ENCODE results near the gene TREM2.
"Not testable (repeated sequence)": the region's sequence is repeated elsewhere in the genome, so short reads cannot be mapped to it uniquely, and the experiment has no call there.

Gene TREM2

DNA sequence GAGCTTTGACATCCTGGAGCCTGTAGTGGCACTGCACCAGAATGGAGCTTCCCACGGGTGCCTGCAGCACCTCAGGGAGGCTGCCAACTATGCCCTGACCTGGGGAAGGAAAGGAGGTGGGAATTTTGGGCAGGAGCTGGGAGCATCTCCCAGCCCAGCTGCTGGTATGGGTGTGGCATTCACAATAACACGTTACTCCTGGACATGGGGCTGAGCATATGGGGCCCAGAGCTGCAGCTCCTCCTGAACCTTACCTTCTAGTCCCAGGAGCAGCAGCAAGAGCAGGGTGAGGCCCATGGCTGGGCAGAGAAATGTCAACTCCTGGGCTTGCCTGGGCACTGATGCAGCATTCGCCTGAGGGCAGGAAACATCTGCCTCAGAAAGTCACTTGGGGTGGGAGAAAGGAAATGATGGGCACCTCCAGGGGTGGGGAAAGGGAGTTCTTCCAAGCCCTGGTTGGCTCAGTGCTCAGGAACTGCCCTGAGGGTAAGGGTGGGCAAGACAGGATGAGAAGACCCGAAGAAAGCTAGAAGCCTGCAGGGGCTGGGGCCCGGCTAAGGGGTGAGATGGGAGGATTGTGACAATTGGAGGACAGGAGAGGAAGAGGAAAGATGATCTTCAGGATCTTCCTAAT, 8.8 kb downstream of the TREM2 start, which contains the start of gene TREML1:
TSS of gene TREML1 (minus strand) at position 356 of the 634 bp plus-strand sequence. CDS start at position 297, 59 bp downstream.
- no peak for DNase-seq

DNA sequence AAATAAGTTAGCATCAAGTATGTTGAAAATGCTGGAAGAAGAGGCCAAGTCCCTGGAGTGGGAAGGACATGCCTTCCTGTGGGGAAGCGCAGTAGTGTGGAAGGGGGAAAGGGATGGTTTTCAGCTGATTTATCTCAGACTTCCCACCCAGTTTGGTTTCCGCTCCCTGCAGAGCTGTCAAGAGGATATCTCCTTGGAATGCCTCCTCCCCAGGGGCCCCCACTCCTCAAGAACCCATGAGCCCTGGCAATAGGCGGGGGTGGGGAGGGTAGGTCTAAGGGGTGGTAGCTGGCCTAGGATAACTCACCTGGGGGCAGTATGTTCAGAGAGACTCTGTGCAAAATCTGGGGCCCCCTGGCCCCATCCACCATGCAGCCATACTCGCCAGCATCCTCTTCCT, 9.5 kb downstream of the TREM2 start:
- DNase-seq: no peak

DNA sequence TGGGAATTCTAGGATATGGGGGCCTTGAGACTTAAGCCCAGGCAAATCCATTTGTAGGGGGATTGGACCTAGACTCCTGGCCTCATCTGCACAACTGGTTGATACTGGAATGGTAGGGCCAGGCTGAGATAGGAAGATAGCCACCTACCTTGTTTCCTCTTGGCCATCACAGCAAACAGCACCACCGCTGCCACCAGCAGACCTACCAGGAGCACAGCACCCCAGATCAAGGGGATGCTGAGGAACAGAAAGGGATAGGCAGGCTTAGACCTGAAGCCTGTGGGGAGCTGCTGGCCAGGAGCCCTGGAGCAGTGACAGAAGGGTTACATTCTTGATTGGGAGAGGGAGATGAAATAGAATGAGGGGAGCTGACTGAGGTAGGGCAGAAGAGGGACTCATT, 12.2 kb downstream of the TREM2 start:
- no peak for DNase-seq

- no peak for DNase-seq
Observed at GRCh38 chr6:41147917-41148316, 15.0 kb downstream of the TREM2 start.

- DNase-seq: no peak
Observed at GRCh38 chr6:41136911-41137310, 26.0 kb downstream of the TREM2 start.

GRCh38 chr6:41135062-41135832, 27.7 kb downstream of the TREM2 start:
- no peak for DNase-seq

- no peak for DNase-seq
Observed at GRCh38 chr6:41132254-41132653, 30.7 kb downstream of the TREM2 start.

DNA sequence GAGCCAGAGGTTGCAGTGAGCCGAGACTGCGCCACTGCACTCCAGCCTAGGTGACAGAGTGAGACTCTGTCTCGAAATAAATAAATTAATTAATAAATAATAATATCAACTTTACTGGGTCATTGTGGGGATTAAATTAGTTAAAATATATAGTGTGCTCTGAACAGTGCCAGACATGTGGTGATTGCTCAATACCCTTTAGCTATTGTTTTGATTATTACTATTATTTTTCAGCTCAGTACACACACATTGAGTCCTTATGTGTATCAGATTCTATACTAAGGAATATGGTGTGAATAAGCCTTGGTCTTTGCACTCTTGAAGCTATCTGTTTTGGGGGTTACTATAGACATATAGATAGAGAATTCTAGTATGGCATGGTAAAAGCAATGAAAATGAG, 37.6 kb downstream of the TREM2 start:
- no peak for DNase-seq

DNA sequence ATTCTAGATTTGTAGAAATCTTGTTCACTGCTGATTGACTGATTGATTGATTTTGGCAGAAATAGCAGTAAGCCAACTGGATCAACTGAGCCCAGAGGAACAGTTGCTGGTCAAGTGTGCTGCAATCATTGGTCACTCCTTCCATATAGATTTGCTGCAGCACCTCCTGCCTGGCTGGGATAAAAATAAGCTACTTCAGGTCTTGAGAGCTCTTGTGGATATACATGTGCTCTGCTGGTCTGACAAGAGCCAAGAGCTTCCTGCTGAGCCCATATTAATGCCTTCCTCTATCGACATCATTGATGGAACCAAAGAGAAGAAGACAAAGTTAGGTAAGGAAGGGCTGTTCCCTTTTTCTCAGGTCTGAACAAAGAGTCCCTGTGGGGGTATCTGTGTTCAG, 40.0 kb downstream of the TREM2 start:
- DNase-seq: no peak

GRCh38 chr6:41122373-41122772, 40.5 kb downstream of the TREM2 start:
- DNase-seq: no peak

GRCh38 chr6:41120058-41120457, 42.9 kb downstream of the TREM2 start:
- no peak for DNase-seq

- DNase-seq: no peak
Observed at GRCh38 chr6:41119508-41119907, 43.4 kb downstream of the TREM2 start.

DNA sequence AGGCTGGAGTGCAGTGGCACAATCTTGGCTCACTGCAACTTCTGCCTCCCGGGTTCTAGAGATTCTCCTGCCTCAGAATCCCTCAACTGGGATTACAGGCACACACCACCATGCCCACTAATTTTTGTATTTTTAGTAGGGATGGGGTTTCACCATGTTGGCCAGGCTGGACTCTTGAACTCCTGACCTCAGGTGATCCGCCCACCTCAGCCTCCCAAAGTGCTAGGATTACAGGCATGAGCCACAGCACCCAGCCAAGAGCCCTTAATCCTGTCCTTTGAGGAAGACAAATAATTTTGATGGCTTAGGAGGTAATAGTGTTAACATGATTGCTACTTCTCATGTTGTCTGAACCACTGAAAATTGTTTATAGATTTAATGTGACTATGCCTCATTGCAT, 47.9 kb downstream of the TREM2 start:
- not testable (repeated sequence) for DNase-seq

DNA sequence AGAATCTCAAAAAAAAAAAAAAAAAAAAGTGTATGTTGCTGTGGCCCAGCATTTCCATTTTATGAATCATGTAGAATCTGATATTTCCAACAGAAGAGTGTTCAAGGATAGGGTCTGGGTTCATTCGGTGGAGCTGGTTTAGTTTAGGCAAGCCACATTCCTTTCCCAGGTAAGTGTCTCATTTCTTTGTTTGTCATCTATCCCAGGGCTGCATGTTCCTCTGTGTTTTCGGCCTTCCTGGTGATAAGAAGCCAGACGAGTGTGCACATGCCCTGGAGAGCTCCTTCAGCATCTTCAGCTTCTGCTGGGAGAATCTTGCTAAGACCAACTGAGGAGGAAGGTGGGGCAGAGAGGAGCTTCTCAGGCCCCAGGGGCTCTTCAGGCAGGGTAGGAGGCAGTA, 51.9 kb downstream of the TREM2 start:
- DNase-seq: no peak
